Fibroblast of mammary gland (primary cell): ENCODE measurements around the gene RASAL2.
"Not testable (repeated sequence)": the region's sequence is repeated elsewhere in the genome, so short reads cannot be mapped to it uniquely, and the experiment has no call there.

Source experiments
- DNase-seq: peaks from one replicate; pipeline ENCODE4 v3.0.0-alpha.2; 2010; ENCODE audit warnings: low read depth
- H3K4me3 ChIP-seq: 2 replicates; pipeline ENCODE4 v1.5.1; 2011; ENCODE audit warnings: low read depth, mild to moderate bottlenecking, low read length, moderate library complexity; ENCODE audit not compliant: control insufficient read depth
- TF ChIP-seq, protein P1 (sequence below): conservative IDR thresholded peaks from 2 replicates; pipeline ENCODE4 v1.5.1; 2011; ENCODE audit warnings: low read depth, low read length, inconsistent platforms; ENCODE audit not compliant: control insufficient read depth, insufficient read depth

RASAL2 gene

GRCh38 chr1:178342745-178343144 lies 248.8 kb downstream of the RASAL2 start:
- H3K4me3 ChIP-seq, result no peak overlapping the region
- TF ChIP-seq, protein P1, sequence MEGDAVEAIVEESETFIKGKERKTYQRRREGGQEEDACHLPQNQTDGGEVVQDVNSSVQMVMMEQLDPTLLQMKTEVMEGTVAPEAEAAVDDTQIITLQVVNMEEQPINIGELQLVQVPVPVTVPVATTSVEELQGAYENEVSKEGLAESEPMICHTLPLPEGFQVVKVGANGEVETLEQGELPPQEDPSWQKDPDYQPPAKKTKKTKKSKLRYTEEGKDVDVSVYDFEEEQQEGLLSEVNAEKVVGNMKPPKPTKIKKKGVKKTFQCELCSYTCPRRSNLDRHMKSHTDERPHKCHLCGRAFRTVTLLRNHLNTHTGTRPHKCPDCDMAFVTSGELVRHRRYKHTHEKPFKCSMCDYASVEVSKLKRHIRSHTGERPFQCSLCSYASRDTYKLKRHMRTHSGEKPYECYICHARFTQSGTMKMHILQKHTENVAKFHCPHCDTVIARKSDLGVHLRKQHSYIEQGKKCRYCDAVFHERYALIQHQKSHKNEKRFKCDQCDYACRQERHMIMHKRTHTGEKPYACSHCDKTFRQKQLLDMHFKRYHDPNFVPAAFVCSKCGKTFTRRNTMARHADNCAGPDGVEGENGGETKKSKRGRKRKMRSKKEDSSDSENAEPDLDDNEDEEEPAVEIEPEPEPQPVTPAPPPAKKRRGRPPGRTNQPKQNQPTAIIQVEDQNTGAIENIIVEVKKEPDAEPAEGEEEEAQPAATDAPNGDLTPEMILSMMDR, result no peak
- DNase-seq, result no peak

- peak; percentile 92 for DNase-seq
- no peak overlapping the region for H3K4me3 ChIP-seq
These were observed 250.7 kb downstream of the RASAL2 start for GRCh38 chr1:178344513-178345091.

DNA sequence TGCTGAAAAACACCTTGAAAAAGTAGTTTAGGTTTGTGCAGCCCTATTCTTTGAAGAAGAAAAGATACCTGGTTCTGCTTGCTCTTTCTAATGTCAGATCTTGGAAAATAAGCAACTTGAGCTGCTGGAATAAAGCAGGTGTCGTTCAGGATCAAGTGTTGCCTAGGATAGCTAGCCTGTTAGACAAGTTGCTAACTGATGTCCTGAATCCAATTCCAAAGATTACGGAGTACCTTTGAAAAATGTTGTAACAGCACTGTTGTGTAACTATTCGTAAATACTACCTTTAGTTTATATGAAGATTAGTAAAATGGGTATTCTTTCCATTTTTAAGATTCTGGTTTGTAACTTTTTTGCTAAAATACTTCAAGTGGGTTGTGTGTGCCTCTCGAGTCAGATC lies 251.3 kb downstream of the RASAL2 start:
- TF ChIP-seq, protein P1, result no peak

More at GRCh38 chr1:178344513-178345091, 250.7 kb downstream of the RASAL2 start:
- TF ChIP-seq, protein P1, result peak; percentile 72

GRCh38 chr1:178345807-178346206 lies 251.9 kb downstream of the RASAL2 start:
- no peak overlapping the region for H3K4me3 ChIP-seq
- peak; percentile 34 for DNase-seq
- TF ChIP-seq, protein P1, result no peak

More for the DNA sequence above, 251.3 kb downstream of the RASAL2 start:
- H3K4me3 ChIP-seq, result no peak overlapping the region
- no peak for DNase-seq

GRCh38 chr1:178349801-178350200 lies 255.9 kb downstream of the RASAL2 start:
- no peak for DNase-seq
- TF ChIP-seq, protein P1, result no peak
- H3K4me3 ChIP-seq, result no peak overlapping the region

- H3K4me3 ChIP-seq, DNase-seq: not testable (repeated sequence)
These were observed 258.0 kb downstream of the RASAL2 start for GRCh38 chr1:178351911-178352310.

GRCh38 chr1:178352790-178353416 lies 259.0 kb downstream of the RASAL2 start:
- TF ChIP-seq, protein P1, result no peak
- no peak for DNase-seq
- no peak overlapping the region for H3K4me3 ChIP-seq
